GM12878 (cell line): ENCODE measurements around the gene SFXN5.

Experiments
- BACH1 ChIP-seq: fragments of 450-650 bp; IDR thresholded peaks from 2 replicates; pipeline ENCODE4 v1.6.1; 2017; ENCODE audit warnings: mild to moderate bottlenecking, borderline replicate concordance
- CEBPB ChIP-seq, 2 experiments: fragments of 150-350 bp in 1 of 2; IDR thresholded peaks; 2 replicates each; pipeline ENCODE4 v1.6.1; 2012 to 2014; ENCODE audit warnings: low read depth in 2 of 2, low read length in 2 of 2, borderline replicate concordance in 1 of 2, inconsistent platforms in 1 of 2
- CTCF ChIP-seq, 3 experiments: IDR thresholded peaks in 2 of 3; conservative IDR thresholded peaks in 1 of 3; 2 replicates each; pipeline ENCODE4 v1.5.1; 2011; ENCODE audit warnings: low read depth in 3 of 3, low read length in 3 of 3, mild to moderate bottlenecking in 3 of 3, control low read depth in 2 of 3, moderate library complexity in 2 of 3, inconsistent platforms in 1 of 3, mixed read lengths in 1 of 3; ENCODE audit not compliant: control insufficient read depth in 2 of 3, insufficient read depth in 1 of 3; ENCODE audit errors: extremely low read depth in 1 of 3
- ELK1 ChIP-seq: IDR thresholded peaks from 2 replicates; pipeline ENCODE4 v1.6.1; 2012; ENCODE audit warnings: low read depth, low read length, improper control_type of control experiment
- EZH2 ChIP-seq: IDR thresholded peaks from 2 replicates; pipeline ENCODE4 v1.6.1; 2012; ENCODE audit warnings: low read depth, mild to moderate bottlenecking, control low read depth, inconsistent platforms, low read length, borderline replicate concordance; ENCODE audit not compliant: control insufficient read depth
- FOXM1 ChIP-seq: IDR thresholded peaks from 2 replicates; pipeline ENCODE4 v1.6.1; 2012; ENCODE audit warnings: low read depth, mild to moderate bottlenecking, inconsistent platforms, low read length, moderate library complexity
- HDAC2 ChIP-seq: fragments of 200-600 bp; sonication (generic); IDR thresholded peaks from 2 replicates; pipeline ENCODE4 v1.6.1; 2017
- POLR2A ChIP-seq: IDR thresholded peaks from 2 replicates; pipeline ENCODE4 v1.6.1; 2011; ENCODE audit warnings: low read depth, mild to moderate bottlenecking, low read length
- SUPT20H ChIP-seq: IDR thresholded peaks from 2 replicates; pipeline ENCODE4 v1.6.1; 2011; ENCODE audit warnings: low read depth, mild to moderate bottlenecking, low read length, moderate library complexity, borderline replicate concordance; ENCODE audit not compliant: control insufficient read depth
- TAF1 ChIP-seq: IDR thresholded peaks from 2 replicates; pipeline ENCODE4 v1.6.1; 2011; ENCODE audit warnings: mild to moderate bottlenecking, low read depth, low read length, borderline replicate concordance

- no peak for TF ChIP-seq CTCF (IDR thresholded peaks at IDR 0.05 in 2 of 3, conservative IDR thresholded peaks at IDR 0.05 in 1 of 3; ENCODE audit: control insufficient read depth in 2 of 3, extremely low read depth in 1 of 3, insufficient read depth in 1 of 3, low read depth in 3 of 3, low read length in 3 of 3)
- no peak for TF ChIP-seq POLR2A
- no peak for TF ChIP-seq HDAC2
- no peak for TF ChIP-seq BACH1
- no peak for TF ChIP-seq EZH2
- no peak for TF ChIP-seq ELK1
- no peak for TF ChIP-seq TAF1
- TF ChIP-seq FOXM1 = no peak
- TF ChIP-seq CEBPB (IDR thresholded peaks at IDR 0.05; ENCODE audit: borderline replicate concordance in 1 of 2, low read depth in 2 of 2, low read length in 2 of 2) = no peak
- TF ChIP-seq SUPT20H = no peak
Observed at GRCh38 chr2:72940361-72940760, 131.2 kb downstream of the SFXN5 start.
